ENCODE measurements around the gene PABPC1L2B.
"Not testable (repeated sequence)": the region's sequence is repeated elsewhere in the genome, so short reads cannot be mapped to it uniquely, and the experiment has no call there.

DNA sequence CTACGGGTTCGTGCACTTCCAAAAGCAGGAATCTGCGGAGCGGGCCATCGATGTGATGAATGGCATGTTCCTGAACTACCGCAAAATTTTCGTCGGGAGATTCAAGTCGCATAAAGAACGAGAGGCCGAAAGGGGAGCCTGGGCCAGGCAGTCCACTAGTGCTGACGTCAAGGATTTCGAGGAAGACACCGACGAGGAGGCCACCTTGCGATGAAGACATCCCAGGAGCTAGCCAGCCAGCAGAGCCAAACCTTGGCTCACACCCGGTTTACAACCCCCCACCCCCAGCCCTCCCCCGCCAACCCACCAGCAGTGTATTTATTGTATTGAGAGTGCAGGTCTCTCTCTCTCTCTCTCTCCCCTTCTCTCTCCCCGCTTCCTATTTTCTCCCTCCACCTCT is 1.3 kb downstream of the PABPC1L2B start:
- TF ChIP-seq, protein P1, sequence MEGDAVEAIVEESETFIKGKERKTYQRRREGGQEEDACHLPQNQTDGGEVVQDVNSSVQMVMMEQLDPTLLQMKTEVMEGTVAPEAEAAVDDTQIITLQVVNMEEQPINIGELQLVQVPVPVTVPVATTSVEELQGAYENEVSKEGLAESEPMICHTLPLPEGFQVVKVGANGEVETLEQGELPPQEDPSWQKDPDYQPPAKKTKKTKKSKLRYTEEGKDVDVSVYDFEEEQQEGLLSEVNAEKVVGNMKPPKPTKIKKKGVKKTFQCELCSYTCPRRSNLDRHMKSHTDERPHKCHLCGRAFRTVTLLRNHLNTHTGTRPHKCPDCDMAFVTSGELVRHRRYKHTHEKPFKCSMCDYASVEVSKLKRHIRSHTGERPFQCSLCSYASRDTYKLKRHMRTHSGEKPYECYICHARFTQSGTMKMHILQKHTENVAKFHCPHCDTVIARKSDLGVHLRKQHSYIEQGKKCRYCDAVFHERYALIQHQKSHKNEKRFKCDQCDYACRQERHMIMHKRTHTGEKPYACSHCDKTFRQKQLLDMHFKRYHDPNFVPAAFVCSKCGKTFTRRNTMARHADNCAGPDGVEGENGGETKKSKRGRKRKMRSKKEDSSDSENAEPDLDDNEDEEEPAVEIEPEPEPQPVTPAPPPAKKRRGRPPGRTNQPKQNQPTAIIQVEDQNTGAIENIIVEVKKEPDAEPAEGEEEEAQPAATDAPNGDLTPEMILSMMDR (IDR thresholded peaks at IDR 0.05; ENCODE audit: insufficient read depth, low read length): not testable (repeated sequence)
- TF ChIP-seq POLR2AphosphoS5, GABPA (IDR thresholded peaks at IDR 0.05; ENCODE audit: low read depth): not testable (repeated sequence)
- TF ChIP-seq, protein P2, sequence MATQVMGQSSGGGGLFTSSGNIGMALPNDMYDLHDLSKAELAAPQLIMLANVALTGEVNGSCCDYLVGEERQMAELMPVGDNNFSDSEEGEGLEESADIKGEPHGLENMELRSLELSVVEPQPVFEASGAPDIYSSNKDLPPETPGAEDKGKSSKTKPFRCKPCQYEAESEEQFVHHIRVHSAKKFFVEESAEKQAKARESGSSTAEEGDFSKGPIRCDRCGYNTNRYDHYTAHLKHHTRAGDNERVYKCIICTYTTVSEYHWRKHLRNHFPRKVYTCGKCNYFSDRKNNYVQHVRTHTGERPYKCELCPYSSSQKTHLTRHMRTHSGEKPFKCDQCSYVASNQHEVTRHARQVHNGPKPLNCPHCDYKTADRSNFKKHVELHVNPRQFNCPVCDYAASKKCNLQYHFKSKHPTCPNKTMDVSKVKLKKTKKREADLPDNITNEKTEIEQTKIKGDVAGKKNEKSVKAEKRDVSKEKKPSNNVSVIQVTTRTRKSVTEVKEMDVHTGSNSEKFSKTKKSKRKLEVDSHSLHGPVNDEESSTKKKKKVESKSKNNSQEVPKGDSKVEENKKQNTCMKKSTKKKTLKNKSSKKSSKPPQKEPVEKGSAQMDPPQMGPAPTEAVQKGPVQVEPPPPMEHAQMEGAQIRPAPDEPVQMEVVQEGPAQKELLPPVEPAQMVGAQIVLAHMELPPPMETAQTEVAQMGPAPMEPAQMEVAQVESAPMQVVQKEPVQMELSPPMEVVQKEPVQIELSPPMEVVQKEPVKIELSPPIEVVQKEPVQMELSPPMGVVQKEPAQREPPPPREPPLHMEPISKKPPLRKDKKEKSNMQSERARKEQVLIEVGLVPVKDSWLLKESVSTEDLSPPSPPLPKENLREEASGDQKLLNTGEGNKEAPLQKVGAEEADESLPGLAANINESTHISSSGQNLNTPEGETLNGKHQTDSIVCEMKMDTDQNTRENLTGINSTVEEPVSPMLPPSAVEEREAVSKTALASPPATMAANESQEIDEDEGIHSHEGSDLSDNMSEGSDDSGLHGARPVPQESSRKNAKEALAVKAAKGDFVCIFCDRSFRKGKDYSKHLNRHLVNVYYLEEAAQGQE (IDR thresholded peaks at IDR 0.05; ENCODE audit: insufficient replicate concordance, low read depth): not testable (repeated sequence)
